Activated T-helper 1 cell treated with anti-CD3 and anti-CD28 coated beads, Interleukin-12 subunit alpha, Interleukin-12 subunit beta, Interleukin-2, Interleukin-4 antibody, amounts not matched to agents 30 ng/mL and 10 ng/mL and 1 ng/mL, durations not matched to agents 14 hours and 24 hours and 36 hours (primary cell): ENCODE measurements around the gene ART3. TPM values are rescaled to one million over a fixed set of nuclear protein-coding genes. Genes with fewer than 3 reads are reported as not detected.

Experiments used
- DNase-seq: peaks from one replicate; pipeline ENCODE4 v3.0.0; 2021; ENCODE audit warnings: low spot score
- H3K27ac Mint-ChIP-seq: one replicate; pipeline ENCODE4 v1.8.0; 2021; ENCODE audit warnings: mild to moderate bottlenecking, mixed read lengths
- H3K27me3 Mint-ChIP-seq: one replicate; pipeline ENCODE4 v1.8.0; 2022; ENCODE audit warnings: mild to moderate bottlenecking, moderate library complexity, mixed read lengths; ENCODE audit not compliant: insufficient read depth
- H3K36me3 Mint-ChIP-seq: one replicate; pipeline ENCODE4 v1.8.0; 2021; ENCODE audit warnings: low read depth, mixed read lengths
- H3K4me1 Mint-ChIP-seq: one replicate; pipeline ENCODE4 v1.8.0; 2021; ENCODE audit warnings: low read depth, mixed read lengths
- H3K4me3 Mint-ChIP-seq: one replicate; pipeline ENCODE4 v1.8.0; 2021; ENCODE audit warnings: mild to moderate bottlenecking, moderate library complexity, mixed read lengths
- H3K9me3 Mint-ChIP-seq: one replicate; pipeline ENCODE4 v1.8.0; 2021; ENCODE audit warnings: mixed read lengths
- intact Hi-C: fragments of 100-400 bp; cut with micrococcal nuclease; formaldehyde crosslinking; loops from one replicate; pipeline ENCODE4 v1.15.1; 2024
- total RNA-seq: library from RNA; stranded (reverse); gene quantifications from 2 replicates; pipeline ENCODE4 v1.2.3, GENCODE V29; 2022

ART3 gene
- total RNA-seq, 1 donor from 2014 or later, result 0.49 TPM

GRCh38 chr4:76083386-76083988 is 9.0 kb downstream of the ART3 start:
- no peaks in the 10 kb centered on the region for H3K4me1 Mint-ChIP-seq
- peaks cover 8% of the 10 kb centered on the region for H3K27me3 Mint-ChIP-seq
- H3K36me3 Mint-ChIP-seq, result no peaks in the 10 kb centered on the region
- no peak overlapping the region for H3K27ac Mint-ChIP-seq
- no peaks in the 10 kb centered on the region for H3K9me3 Mint-ChIP-seq
- H3K4me3 Mint-ChIP-seq, result no peak overlapping the region
- DNase-seq, result no peak
- intact Hi-C loops, result no loop called here

GRCh38 chr4:76084542-76084941 is 10.0 kb downstream of the ART3 start:
- H3K36me3 Mint-ChIP-seq, result no peaks in the 10 kb centered on the region
- H3K27me3 Mint-ChIP-seq, result peaks cover 4% of the 10 kb centered on the region
- H3K9me3 Mint-ChIP-seq, result no peaks in the 10 kb centered on the region
- H3K4me1 Mint-ChIP-seq, result no peaks in the 10 kb centered on the region
- H3K4me3 Mint-ChIP-seq, result no peak overlapping the region
- intact Hi-C loops, result no loop called here
- no peak overlapping the region for H3K27ac Mint-ChIP-seq
- DNase-seq, result no peak

- Mint-ChIP-seq H3K27me3 (peaks cover 4% of the 10 kb centered on the region), H3K4me3 (no peak overlapping the region), H3K36me3 (no peaks in the 10 kb centered on the region), H3K9me3 (no peaks in the 10 kb centered on the region), H3K27ac (no peak overlapping the region), H3K4me1 (peaks cover 5% of the 10 kb centered on the region)
- DNase-seq, result no peak
- intact Hi-C loops, result loop anchor here (5.0 kb wide), 1 partner anchor 170 kb away; no protein-coding TSS in a partner anchor
Measured at GRCh38 chr4:76087007-76087769, 12.7 kb downstream of the ART3 start.

GRCh38 chr4:76088719-76089118 is 14.2 kb downstream of the ART3 start:
- no peaks in the 10 kb centered on the region for H3K9me3 Mint-ChIP-seq
- H3K4me3 Mint-ChIP-seq, result no peak overlapping the region
- intact Hi-C loops, result loop anchor here (5.0 kb wide), 1 partner anchor 171 kb away; no protein-coding TSS in a partner anchor
- peaks cover 9% of the 10 kb centered on the region for H3K27me3 Mint-ChIP-seq
- DNase-seq, result no peak
- H3K36me3 Mint-ChIP-seq, result no peaks in the 10 kb centered on the region
- H3K4me1 Mint-ChIP-seq, result peaks cover 5% of the 10 kb centered on the region
- H3K27ac Mint-ChIP-seq, result no peak overlapping the region

GRCh38 chr4:76090241-76090691 is 15.8 kb downstream of the ART3 start:
- no peaks in the 10 kb centered on the region for H3K36me3 Mint-ChIP-seq
- intact Hi-C loops, result no loop called here
- no peak for DNase-seq
- H3K9me3 Mint-ChIP-seq, result no peaks in the 10 kb centered on the region
- peaks cover 10% of the 10 kb centered on the region for H3K27me3 Mint-ChIP-seq
- no peak overlapping the region for H3K27ac Mint-ChIP-seq
- H3K4me1 Mint-ChIP-seq, result peaks cover 5% of the 10 kb centered on the region
- no peak overlapping the region for H3K4me3 Mint-ChIP-seq

GRCh38 chr4:76091052-76091451 is 16.5 kb downstream of the ART3 start:
- Mint-ChIP-seq H3K27me3 (peaks cover 13% of the 10 kb centered on the region), H3K4me1 (peaks cover 5% of the 10 kb centered on the region), H3K9me3 (no peaks in the 10 kb centered on the region), H3K4me3 (no peak overlapping the region), H3K27ac (no peak overlapping the region), H3K36me3 (no peaks in the 10 kb centered on the region)
- intact Hi-C loops, result no loop called here
- DNase-seq, result no peak

- H3K4me3 Mint-ChIP-seq, result no peak overlapping the region
Measured at GRCh38 chr4:76095568-76095967, 21.1 kb downstream of the ART3 start.

GRCh38 chr4:76096076-76096475 is 21.6 kb downstream of the ART3 start:
- Mint-ChIP-seq H3K4me1 (no peaks in the 10 kb centered on the region), H3K27ac (no peak overlapping the region), H3K9me3 (no peaks in the 10 kb centered on the region), H3K36me3 (no peaks in the 10 kb centered on the region), H3K27me3 (peaks cover 28% of the 10 kb centered on the region), H3K4me3 (no peak overlapping the region)
- intact Hi-C loops, result no loop called here
- DNase-seq, result no peak

More at GRCh38 chr4:76095568-76095967, 21.1 kb downstream of the ART3 start:
- Mint-ChIP-seq H3K36me3 (no peaks in the 10 kb centered on the region), H3K4me1 (no peaks in the 10 kb centered on the region), H3K27me3 (peaks cover 24% of the 10 kb centered on the region), H3K27ac (no peak overlapping the region), H3K9me3 (no peaks in the 10 kb centered on the region)
- DNase-seq, result no peak
- intact Hi-C loops, result no loop called here

GRCh38 chr4:76105652-76106051 is 31.1 kb downstream of the ART3 start:
- intact Hi-C loops, result no loop called here
- no peak overlapping the region for H3K4me3 Mint-ChIP-seq
- H3K9me3 Mint-ChIP-seq, result no peaks in the 10 kb centered on the region
- DNase-seq, result no peak
- no peak overlapping the region for H3K27ac Mint-ChIP-seq
- peaks cover 10% of the 10 kb centered on the region for H3K27me3 Mint-ChIP-seq
- no peaks in the 10 kb centered on the region for H3K36me3 Mint-ChIP-seq
- H3K4me1 Mint-ChIP-seq, result no peaks in the 10 kb centered on the region

GRCh38 chr4:76106442-76106841 is 31.9 kb downstream of the ART3 start:
- no peak overlapping the region for H3K27ac Mint-ChIP-seq
- H3K4me1 Mint-ChIP-seq, result no peaks in the 10 kb centered on the region
- no peaks in the 10 kb centered on the region for H3K36me3 Mint-ChIP-seq
- H3K27me3 Mint-ChIP-seq, result peaks cover 7% of the 10 kb centered on the region
- H3K9me3 Mint-ChIP-seq, result no peaks in the 10 kb centered on the region
- intact Hi-C loops, result no loop called here
- H3K4me3 Mint-ChIP-seq, result no peak overlapping the region
- DNase-seq, result no peak

GRCh38 chr4:76108467-76109181 is 34.1 kb downstream of the ART3 start:
- H3K4me1 Mint-ChIP-seq, result no peaks in the 10 kb centered on the region
- intact Hi-C loops, result no loop called here
- peaks cover 7% of the 10 kb centered on the region for H3K36me3 Mint-ChIP-seq
- H3K4me3 Mint-ChIP-seq, result no peak overlapping the region
- no peaks in the 10 kb centered on the region for H3K9me3 Mint-ChIP-seq
- H3K27me3 Mint-ChIP-seq, result peaks cover 2% of the 10 kb centered on the region
- no peak for DNase-seq
- no peak overlapping the region for H3K27ac Mint-ChIP-seq

- DNase-seq, result no peak
- Mint-ChIP-seq H3K27ac (no peak overlapping the region), H3K27me3 (no peaks in the 10 kb centered on the region), H3K4me1 (no peaks in the 10 kb centered on the region), H3K4me3 (no peak overlapping the region), H3K9me3 (no peaks in the 10 kb centered on the region), H3K36me3 (peaks cover 45% of the 10 kb centered on the region)
- intact Hi-C loops, result no loop called here
Measured at GRCh38 chr4:76116821-76117220, 42.3 kb downstream of the ART3 start.

GRCh38 chr4:76117536-76117935 is 43.0 kb downstream of the ART3 start:
- H3K27me3 Mint-ChIP-seq, result no peaks in the 10 kb centered on the region
- no peaks in the 10 kb centered on the region for H3K9me3 Mint-ChIP-seq
- no peaks in the 10 kb centered on the region for H3K4me1 Mint-ChIP-seq
- H3K4me3 Mint-ChIP-seq, result no peak overlapping the region
- intact Hi-C loops, result no loop called here
- DNase-seq, result no peak
- H3K27ac Mint-ChIP-seq, result no peak overlapping the region
- peaks cover 47% of the 10 kb centered on the region for H3K36me3 Mint-ChIP-seq
